GM21526 (cell line): Measurements from ENCODE around the gene PPIG.
"Not testable (repeated sequence)": the region's sequence is repeated elsewhere in the genome, so short reads cannot be mapped to it uniquely, and the experiment has no call there.

ENCODE experiments used
- ATAC-seq: cut with Tn5 transposase; IDR thresholded peaks from one replicate; pipeline ENCODE4 v1.9.1; 2021; ENCODE audit warnings: moderate library complexity; ENCODE audit not compliant: unreplicated experiment, low FRiP score

Gene PPIG

DNA sequence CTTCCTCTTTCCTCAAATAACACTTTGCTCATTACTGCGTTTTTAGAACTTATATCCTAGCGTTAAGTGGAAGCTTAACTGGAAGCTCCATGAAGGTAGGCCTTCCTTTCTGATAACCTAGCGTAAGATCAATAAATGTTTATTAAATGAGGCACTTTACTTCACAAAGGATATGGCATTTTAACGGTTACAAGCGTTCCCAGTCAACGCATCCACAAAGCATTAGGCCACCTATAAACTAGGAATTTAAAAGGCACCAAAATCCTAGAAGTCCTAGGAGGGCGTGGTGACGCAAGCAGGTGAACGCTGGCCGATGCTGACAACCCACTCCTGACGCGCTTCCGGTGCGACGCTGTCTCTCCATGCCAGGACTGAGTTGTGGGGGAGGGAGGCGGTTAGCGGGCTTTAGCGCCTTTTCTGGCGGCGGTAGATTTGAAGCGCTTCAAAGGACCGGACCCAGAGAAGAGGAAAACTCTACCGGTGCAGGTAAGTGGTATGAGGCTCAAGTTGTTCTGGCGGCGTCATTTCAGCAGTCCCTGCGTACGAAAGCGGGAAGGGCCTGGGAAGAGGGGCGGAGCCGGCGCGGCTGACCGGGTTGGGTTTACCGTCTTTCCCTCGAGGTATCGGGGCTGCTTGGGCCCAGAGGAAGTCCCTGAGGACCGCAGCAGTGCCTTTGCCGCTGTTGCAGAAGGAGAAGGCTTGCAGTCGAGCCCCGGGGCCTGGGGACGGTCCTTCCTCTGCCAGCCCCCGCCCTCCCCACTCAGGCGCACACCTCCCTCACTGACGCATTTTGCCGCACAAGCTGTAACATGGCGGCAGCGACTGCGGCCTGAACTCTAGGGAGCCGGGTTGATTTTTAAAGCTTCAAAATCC, at the start of gene PPIG:
Gene PPIG (plus strand): TSS at position 347 of the 873 bp plus-strand sequence. CDS start 19,691 bp downstream, outside the sequence.
- ATAC-seq, result peak; percentile 84

DNA sequence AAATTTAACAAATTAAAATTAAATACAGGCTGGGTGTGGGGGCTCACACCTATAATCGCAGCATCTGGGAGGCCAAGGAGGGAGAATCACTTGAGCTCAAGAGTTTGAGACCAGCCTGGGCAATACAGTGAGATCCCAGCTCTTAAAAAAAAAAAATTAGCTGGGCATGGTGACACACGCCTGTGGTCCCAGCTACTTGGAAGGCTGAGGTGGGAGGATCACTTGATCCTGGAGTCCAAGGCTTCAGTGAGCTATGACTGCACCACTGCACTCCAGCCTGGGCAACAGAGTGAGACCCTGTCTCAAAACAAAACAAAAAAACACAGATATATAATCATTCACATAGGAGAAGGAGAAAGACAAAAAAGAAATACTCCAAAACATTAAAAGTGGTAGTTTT, 44.7 kb upstream of the PPIG start:
- not testable (repeated sequence) for ATAC-seq

DNA sequence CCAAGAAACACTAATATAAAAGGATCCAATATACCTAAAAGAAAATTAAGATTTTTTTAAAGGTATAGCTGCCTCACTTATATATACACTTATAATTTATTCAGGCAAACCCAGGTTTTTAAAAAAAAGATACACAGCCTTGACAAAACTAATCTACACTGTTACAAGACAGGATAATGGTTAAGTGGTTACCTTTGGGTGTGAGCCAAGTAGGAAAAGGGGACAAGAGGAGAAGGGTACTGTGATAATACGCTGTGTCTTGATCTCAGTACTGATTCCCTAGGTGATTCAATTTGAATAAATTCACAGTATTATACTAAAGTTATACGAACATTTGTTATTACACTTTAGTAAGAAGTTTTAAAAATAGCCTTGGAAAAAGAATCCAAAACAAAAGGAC, 44.0 kb upstream of the PPIG start:
- no peak for ATAC-seq

DNA sequence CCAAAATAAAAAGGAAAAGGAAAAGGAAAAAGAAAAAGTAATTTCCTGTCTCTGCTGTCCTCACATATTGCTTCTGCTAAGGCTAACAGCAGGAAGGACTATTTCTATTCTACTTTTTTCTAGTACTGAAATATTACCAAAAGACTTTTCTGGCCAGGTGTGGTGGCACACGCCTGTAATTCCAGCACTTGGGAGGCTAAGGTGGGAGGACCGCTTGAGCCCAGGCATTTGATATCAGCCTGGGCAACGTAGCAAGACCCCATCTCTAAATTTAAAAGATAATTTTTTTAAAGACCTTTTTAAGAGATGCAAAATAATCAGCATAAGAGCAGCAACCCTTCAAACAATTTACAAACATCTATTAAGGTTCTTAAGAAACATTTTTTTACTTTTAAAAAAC, 41.7 kb upstream of the PPIG start:
- ATAC-seq, result no peak

DNA sequence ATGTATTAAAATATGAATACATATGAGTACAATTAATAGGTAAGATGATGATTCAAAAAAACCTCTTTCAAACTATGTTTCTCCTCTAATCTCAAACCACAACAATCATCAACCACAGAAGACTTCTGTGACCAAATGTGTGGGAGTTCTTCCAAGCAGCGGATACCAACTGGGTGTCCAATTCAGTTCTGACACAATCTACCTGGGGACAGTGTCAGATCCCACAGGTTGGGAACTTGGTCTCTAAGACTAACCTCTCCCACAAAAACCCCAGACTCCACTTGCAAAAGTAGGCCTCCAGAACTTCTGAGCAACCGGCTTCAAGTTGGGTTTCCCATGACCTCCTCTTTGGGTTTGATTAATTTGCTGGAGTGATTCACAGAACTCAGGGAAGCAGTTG, 37.4 kb upstream of the PPIG start:
- no peak for ATAC-seq

DNA sequence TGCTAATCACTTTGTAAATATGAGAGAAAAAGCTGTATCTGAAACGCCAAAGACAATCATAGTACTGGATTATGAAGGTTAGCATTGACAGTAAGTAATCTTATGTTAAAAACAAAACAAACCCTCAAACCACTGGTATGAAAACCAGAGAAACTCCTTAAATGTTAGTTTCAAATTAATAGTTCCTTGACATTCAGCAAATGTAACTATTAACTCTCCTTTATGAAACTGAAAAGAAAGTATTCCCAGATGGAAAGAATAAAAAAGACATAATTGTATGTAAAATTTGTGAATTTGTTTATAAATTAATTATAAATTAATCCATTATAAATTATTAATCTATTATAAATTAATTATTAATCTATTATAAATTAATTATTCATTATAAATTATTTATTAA, 22.8 kb upstream of the PPIG start:
- no peak for ATAC-seq

DNA sequence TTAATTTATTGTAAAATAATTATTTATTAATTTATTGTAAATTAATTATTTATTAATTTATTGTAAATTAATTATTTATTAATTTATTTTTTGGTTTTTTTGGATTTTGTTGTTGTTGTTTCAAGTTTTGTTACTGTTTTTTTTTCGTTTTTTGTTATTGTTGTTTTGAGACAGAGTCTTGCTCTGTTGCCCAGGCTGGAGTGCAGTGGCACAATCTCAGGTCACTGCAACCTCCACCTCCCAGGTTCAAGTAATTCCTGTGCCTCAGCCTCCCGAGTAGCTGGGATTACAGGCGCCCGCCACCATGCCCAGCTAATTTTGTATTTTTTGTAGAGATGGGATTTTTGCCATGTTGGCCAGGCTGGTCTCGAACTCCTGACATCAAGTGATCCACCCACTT, 22.1 kb upstream of the PPIG start:
- ATAC-seq, result not testable (repeated sequence)

DNA sequence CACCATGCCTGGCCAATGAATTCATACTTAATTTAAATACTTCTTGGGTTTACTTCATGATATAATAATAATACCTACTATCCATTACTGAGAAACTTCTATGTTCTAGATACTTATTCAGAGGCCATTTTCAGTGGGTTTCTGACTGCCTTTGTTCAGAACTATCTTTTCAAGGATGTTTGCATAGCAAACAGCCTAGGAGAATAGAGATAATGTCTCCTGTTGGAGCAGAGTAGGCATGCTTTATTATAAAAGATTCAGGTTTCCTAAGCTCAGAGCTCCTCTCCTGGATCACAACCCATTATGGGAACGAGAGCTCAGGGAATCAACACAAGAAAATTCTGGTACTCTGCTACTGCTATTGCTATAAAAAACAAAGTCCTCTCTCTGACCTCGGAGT, 21.6 kb upstream of the PPIG start:
- ATAC-seq, result no peak

DNA sequence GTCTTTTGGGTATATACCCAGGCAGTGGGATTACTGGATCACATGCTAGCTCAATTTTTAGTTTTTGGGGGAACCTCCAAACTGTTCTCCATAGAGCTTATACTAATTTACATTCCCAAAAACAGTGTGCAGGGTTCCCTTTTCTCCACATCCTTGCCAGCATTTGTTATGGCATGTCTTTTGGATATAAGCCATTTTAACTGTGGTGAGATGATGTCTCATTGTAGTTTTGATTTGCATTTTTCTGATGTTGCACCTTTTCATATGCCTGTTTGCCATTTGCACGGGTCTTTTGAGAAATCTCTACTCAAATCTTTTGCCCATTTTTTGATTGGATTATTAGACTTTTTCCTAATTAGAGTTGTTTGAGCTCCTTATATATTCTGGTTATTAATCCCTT, 18.5 kb upstream of the PPIG start:
- ATAC-seq, result no peak

DNA sequence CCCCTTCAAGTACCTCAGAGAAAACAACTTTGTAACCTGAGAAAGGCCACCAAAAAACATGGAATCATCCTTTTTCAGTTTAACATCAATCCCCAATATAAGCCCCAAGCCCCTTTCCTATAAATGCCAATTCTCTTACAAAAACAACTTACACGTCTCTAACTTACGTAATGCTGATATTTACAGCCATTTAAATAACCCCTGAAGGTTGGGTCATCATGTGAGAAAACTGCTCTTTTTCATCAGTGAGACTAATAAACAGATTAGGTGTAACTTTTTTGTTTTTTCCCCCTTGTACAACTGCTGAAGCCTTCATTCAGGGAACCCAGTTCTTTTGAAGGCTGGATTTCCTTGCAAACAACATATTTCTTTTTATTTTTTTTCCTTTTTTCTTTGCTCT, 14.2 kb upstream of the PPIG start:
- ATAC-seq, result no peak

DNA sequence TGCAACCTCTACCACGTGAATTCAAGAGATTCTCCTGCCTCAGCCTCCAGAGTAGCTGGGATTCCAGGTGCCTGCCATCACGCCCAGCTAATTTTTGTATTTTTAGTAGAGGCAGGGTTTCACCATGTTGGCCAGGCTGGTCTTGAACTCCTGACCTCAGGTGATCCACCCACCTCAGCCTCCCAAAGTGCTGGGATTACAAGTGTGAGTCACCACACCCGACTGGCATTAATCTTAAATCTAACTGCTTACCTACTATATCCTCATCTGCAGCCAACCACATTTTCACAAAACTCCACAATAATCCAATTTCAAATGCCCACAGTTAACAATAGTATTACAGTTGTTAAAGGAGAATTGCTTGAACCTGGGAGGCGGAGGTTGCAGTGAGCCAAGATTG, 13.4 kb upstream of the PPIG start:
- not testable (repeated sequence) for ATAC-seq

DNA sequence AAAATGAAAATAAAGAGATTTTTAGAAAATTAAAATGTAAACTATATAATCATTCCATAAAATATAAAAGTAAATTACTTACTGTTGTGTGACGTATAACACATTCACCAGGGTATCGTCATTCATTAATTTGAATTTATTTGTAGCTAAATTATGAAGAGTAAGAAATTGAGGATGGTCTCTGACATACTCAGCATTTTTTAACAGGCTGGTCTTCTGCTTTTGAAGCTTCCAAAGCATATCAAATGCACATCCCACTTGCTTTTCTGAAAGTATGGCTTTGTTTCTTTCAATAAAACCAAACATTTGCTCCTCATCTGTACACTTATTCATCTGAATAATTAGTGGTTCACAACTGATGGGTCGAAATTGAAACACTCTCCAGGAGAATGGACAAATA, 12.6 kb upstream of the PPIG start:
- ATAC-seq, result no peak

DNA sequence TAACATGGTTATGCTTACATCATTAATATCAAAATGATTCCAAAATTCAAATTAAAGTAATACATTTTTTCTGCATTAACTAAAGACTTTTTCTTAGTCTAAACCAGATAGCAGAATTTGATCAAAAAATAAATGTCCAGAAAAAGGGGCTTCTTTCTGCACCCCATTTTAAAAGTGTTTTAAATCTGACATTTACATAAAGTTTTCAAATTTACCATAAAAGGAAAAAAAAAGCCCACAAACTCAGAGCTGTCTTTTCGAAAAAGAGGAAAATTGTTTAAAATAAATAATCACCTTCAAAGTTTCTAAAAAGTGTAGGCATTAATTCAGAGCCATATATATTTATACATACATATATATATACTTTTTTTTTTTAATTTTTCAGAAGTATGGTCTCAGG, 12.0 kb upstream of the PPIG start:
- ATAC-seq, result no peak

DNA sequence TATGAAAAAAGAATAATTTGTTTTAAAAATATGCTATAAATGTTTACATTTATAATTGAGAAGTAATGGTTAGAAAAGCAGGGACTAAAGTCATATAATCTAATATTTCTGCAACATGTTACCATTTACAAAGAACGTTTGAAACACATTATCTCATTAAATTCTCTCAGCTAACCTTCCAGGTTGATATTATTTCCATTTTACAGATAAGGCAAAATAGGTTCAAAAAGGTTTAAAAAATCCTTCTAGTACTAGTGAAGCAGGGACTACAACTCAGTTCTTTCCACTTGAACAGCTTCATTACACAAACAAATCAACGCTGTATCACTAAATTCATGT, 11.4 kb upstream of the PPIG start:
- ATAC-seq, result no peak

DNA sequence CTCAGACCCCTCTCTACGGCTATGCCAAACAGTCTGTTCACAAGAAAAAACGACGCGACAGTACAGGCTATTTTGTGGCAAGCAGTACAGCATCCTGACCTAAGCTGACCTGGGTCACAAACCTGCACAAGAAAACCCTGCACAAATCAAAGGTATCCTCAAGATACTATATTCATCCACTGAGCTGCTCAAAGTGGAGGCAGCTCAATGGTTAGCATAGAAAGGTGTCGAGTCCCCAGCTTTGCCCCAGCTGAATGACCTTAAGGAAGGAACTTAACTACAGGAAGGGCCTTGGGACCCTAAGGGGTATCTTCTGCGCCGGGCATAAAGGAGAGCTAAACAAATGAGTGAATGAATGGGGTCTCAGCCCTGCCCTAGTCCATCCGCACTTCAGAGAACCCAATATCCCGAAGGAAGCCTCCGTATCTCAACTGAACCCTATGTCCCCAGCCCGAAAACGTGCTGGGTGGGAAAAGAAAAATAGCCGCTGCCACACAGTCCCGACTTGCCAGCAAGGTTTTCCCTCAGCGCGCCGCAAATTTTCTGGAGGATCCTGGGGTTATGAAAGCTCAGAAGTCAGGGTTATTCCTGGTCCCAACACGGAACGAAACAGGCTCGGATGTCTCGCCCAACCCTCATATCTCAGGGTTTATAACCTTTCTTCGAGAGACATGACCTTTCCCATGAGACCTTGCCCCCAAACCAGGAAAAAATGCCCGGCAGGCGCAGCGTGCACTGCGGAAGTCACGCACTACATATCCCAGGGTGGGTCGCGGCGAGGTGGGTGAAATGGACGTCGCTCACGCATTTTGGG, 10.8 kb upstream of the PPIG start, which contains the start of gene FASTKD1:
Gene FASTKD1 (minus strand): TSS at position 706 of the 814 bp plus-strand sequence. CDS start 1,836 bp downstream, outside the sequence.
- peak; percentile 98 for ATAC-seq

DNA sequence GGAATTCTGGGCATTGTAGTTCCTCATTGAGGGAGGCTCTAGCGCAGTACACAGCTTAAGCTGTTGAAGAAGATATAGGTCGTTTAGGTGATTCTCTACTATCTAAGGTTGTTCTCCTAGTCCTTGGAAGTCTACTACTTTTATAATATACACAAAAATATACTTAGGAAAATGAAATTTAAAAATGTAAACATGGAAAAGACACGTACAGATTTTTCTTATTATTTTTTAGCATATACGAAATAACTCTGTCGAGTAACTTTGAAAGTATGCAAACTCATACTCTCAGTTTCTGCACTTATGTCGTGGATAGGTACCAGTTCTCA, 10.2 kb upstream of the PPIG start:
- peak; percentile 15 for ATAC-seq

DNA sequence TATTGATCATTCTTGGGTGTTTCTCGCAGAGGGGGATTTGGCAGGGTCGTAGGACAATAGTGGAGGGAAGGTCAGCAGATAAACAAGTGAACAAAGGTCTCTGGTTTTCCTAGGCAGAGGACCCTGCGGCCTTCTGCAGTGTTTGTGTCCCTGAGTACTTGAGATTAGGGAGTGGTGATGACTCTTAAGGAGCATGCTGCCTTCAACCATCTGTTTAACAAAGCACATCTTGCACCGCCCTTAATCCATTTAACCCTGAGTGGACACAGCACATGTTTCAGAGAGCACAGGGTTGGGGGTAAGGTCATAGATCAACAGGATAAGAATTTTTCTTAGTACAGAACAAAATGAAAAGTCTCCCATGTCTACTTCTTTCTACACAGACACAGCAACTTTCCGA, 9.6 kb upstream of the PPIG start:
- ATAC-seq, result not testable (repeated sequence)

DNA sequence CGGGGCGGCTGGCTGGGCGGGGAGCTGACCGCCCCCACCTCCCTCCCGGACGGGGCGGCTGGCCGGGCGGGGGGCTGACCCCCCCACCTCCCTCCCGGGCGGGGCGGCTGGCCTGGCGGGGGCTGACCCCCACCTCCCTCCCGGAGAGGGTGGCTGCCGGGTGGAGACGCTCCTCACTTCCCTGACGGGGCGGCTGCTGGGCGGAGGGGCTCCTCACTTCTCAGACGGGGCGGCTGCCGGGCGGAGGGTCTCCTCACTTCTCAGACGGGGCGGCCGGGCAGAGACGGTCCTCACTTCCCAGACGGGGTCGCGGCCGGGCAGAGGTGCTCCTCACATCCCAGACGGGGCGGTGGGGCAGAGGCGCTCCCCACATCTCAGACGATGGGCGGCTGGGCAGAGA, 8.9 kb upstream of the PPIG start:
- not testable (repeated sequence) for ATAC-seq

DNA sequence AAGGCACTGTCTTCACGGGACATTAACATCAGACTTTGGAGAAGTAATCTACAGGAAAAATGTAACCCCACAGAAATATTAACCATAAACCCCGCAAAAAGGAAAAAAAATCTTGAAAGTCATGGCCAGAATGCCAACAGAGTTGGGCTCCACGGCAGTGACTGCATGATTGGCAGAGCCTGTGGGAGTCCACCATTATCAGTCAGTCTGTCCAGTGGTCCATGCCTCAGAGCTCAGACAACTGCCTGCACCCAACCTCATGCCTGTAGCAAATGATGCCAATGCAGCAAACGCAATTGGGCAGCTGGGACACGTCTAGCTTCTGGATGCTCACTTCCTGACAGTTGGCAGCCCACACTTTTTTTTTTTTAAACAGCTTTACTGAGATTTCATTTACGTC, 5.1 kb upstream of the PPIG start:
- ATAC-seq, result no peak

DNA sequence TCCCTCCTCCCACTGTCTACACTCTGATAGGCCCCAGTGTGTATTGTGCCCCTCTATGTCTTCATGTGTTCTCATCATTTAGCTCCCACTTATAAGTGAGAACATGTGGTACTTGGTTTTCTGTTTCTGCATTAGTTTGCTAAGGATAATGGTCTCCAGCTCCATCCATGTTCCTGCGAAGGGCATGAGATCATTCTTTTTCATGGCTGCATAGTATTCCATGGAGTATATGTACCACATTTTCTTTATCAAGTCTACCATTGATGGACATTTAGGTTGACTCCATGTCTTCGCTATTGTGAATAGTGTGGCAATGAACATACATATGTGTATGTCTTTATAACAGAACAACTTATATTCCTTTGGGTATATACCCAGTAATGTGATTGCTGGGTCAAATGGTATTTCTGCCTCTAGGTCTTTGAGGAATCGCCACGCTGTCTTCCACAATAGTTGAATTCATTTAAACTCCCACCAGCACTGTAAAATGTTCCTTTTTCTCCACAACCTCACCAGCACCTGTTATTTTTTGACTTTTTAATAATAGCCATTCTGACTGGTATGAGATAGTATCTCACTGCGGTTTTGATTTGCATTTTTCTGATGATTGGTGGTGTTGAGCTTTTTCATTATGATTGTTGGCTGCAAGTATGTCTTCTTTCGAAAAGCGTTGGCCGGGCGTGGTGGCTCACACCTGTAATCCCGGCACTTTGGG, 1.4 kb upstream of the PPIG start:
- ATAC-seq, result not testable (repeated sequence)

DNA sequence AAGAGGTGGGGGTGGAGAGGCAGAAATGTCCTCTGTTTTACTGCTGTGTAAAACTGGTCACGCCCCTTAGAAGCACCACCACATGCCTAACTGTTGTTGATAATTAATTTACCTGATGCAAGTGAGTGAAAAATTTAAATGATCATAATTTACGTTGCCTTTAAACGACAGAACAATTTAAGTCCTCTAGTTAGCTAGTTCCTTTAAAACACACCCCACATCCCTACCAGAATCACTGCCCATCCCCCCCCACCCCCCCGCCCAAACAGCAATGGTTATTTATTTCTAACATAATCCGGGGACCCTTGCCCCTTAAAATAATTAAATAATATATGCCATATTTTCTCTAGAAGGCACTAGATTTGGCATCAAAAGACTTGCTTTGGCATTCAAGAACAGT, 633 bp upstream of the PPIG start:
- ATAC-seq, result no peak
